GM12865 (cell line): ENCODE data around the gene CD47.

Experiments
- DNase-seq: peaks from one replicate; pipeline ENCODE4 v3.0.0; 2010; ENCODE audit warnings: low read depth
- H3K4me3 ChIP-seq: 2 replicates; pipeline ENCODE4 v1.5.1; 2011; ENCODE audit warnings: mild to moderate bottlenecking, low read depth, low read length, control low read depth
- CTCF ChIP-seq: IDR thresholded peaks from 2 replicates; pipeline ENCODE4 v1.5.1; 2011; ENCODE audit warnings: low read length, control low read depth, low read depth, inconsistent platforms; ENCODE audit not compliant: insufficient read depth; ENCODE audit errors: missing control alignments

CD47 gene

GRCh38 chr3:108054935-108055334, 35.9 kb downstream of the CD47 start:
- DNase-seq = no peak
- H3K4me3 ChIP-seq = no peak overlapping the region
- no peak for TF ChIP-seq CTCF

GRCh38 chr3:108053483-108053882, 37.3 kb downstream of the CD47 start:
- H3K4me3 ChIP-seq = no peak overlapping the region
- TF ChIP-seq CTCF = no peak
- no peak for DNase-seq

GRCh38 chr3:108053067-108053466, 37.8 kb downstream of the CD47 start:
- no peak for DNase-seq
- no peak overlapping the region for H3K4me3 ChIP-seq
- TF ChIP-seq CTCF = no peak

GRCh38 chr3:108051005-108051404, 39.8 kb downstream of the CD47 start:
- no peak for DNase-seq
- no peak overlapping the region for H3K4me3 ChIP-seq
- TF ChIP-seq CTCF = no peak

- no peak for TF ChIP-seq CTCF
- no peak for DNase-seq
- no peak overlapping the region for H3K4me3 ChIP-seq
These were observed 42.8 kb downstream of the CD47 start for GRCh38 chr3:108047987-108048386.

GRCh38 chr3:108046247-108046646, 44.6 kb downstream of the CD47 start:
- DNase-seq = no peak
- TF ChIP-seq CTCF = no peak

GRCh38 chr3:108044699-108045098, 46.1 kb downstream of the CD47 start:
- no peak for TF ChIP-seq CTCF
- H3K4me3 ChIP-seq = no peak overlapping the region
- no peak for DNase-seq

More at GRCh38 chr3:108046247-108046646, 44.6 kb downstream of the CD47 start:
- H3K4me3 ChIP-seq = no peak overlapping the region
